C4-2B (cell line): Measurements from ENCODE around the gene SMG7.

ENCODE experiments used
- CTCF ChIP-seq: fragments of 450-650 bp; conservative IDR thresholded peaks from 2 replicates; pipeline ENCODE4 v1.5.1; 2017; ENCODE audit warnings: mild to moderate bottlenecking
- ZFX ChIP-seq: fragments of 450-650 bp; IDR thresholded peaks from 2 replicates; pipeline ENCODE4 v1.6.1; 2017

DNA sequence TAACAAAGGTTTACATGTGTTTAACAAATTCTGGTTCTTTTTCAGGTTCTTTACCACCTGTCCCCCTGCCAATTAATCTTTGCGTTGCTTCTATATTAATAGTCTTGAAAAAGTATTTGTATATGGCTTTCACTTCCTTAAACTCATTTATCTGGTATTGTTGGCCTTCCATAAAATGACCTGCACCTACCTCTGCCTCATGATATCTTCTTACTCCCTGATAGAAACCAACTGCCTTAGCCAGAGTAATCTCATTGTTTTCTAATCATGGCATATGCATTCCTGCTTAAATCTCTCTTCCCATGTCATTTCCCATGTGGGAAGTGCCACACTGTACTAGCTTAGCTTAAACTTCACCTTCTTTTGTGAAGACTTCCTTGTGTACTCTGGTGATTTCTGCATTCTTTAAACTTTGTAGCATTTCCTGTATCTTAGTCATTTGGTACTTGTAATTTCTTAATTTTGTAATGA lies 8.7 kb downstream of the SMG7 start:
- no peak for TF ChIP-seq CTCF
- no peak for TF ChIP-seq ZFX
